Thoracic aorta (tissue), 2 donors: ENCODE data around the gene CHIT1. TPM values are rescaled to one million over a fixed set of nuclear protein-coding genes. Genes with fewer than 3 reads are reported as not detected.

ENCODE experiments used
- ATAC-seq: fragments of 150-250 bp; one replicate; pipeline ENCODE4 v1.8.0; 2017; ENCODE audit warnings: low read depth; ENCODE audit not compliant: insufficient number of reproducible peaks, low FRiP score
- DNase-seq: peaks from one replicate; pipeline ENCODE4 v3.0.0-alpha.2; 2020; ENCODE audit warnings: low spot score
- H3K27ac ChIP-seq, 2 donors: fragments of 200-600 bp; sonication (generic); 1 replicate in 1 of 2; 2 replicates in 1 of 2; pipeline ENCODE4 v1.5.1; 2016; ENCODE audit warnings: mild to moderate bottlenecking in 2 of 2, moderate library complexity in 2 of 2
- H3K27me3 ChIP-seq: fragments of 200-600 bp; sonication (generic); replicated peaks from 2 replicates; pipeline ENCODE4 v1.6.0; 2016; ENCODE audit warnings: mild to moderate bottlenecking; ENCODE audit not compliant: insufficient read depth
- H3K36me3 ChIP-seq: fragments of 200-600 bp; sonication (generic); one replicate; pipeline ENCODE4 v1.5.1; 2016
- H3K4me1 ChIP-seq, 2 donors: fragments of 200-600 bp; sonication (generic); 1 replicate in 1 of 2; 2 replicates in 1 of 2; pipeline versions ENCODE4 v1.5.1 to v1.6.0; 2016; ENCODE audit warnings: low read depth in 2 of 2, mild to moderate bottlenecking in 1 of 2; ENCODE audit not compliant: control insufficient read depth in 1 of 2
- H3K4me3 ChIP-seq: fragments of 200-600 bp; sonication (generic); 2 replicates; pipeline ENCODE4 v1.5.1; 2016; ENCODE audit warnings: mild to moderate bottlenecking
- H3K9me3 ChIP-seq: fragments of 200-600 bp; sonication (generic); 2 replicates; pipeline ENCODE4 v1.5.1; 2016
- CTCF ChIP-seq: fragments of 200-600 bp; sonication (generic); IDR thresholded peaks from one replicate; pipeline ENCODE4 v1.5.1; 2019; ENCODE audit warnings: antibody characterized with exemption
- total RNA-seq, 2 donors: library from RNA; depleted of rRNA; stranded (reverse); fragments of >200 nt; gene quantifications; one replicate each; pipeline versions ENCODE4 v1.1.0 to v1.2.3, GENCODE V29; 2016

CHIT1 gene
- total RNA-seq, 2 donors from 2014 or later = 0.14 to 0.41 TPM

DNA sequence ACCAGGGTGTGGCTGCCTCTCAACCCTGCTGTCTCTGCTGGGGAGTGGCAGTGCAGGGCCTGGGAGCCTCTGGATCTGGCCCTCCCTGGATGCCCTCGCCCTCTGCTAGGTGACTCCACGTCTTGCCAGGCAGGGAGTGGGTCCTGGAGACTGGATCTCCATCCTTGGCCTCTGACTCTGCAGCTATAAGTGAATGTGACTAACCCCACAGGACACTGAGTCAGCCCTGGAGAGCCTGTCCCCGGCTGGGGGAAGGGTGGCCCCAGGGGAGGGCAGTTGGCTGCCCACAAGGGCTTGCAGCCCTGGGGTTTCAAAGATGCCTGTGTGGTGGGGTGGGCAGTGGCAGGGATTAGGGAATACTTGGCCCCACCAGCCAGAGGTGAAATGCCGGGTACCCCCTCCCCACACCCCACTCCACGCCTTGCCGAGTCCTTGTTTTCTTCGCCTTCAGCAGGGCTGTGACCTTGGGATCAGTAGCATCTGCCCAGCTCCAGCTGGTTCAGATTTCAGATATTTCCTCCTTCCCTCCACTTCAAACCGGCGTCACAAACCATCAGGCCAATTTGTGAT, 51.9 kb downstream of the CHIT1 start:
- TF ChIP-seq CTCF = no peak
- Histone ChIP-seq H3K4me3 (no peak overlapping the region), H3K4me1 (no peaks in the 10 kb centered on the region), H3K27ac (no peak overlapping the region), H3K27me3 (no peaks in the 10 kb centered on the region), H3K36me3 (no peaks in the 10 kb centered on the region), H3K9me3 (no peaks in the 10 kb centered on the region)
- DNase-seq = no peak
- no peak for ATAC-seq

GRCh38 chr1:203177036-203177405, 52.5 kb downstream of the CHIT1 start:
- no peak for TF ChIP-seq CTCF
- no peak for ATAC-seq
- no peaks in the 10 kb centered on the region for H3K9me3 ChIP-seq
- H3K36me3 ChIP-seq = no peaks in the 10 kb centered on the region
- H3K27ac ChIP-seq = no peak overlapping the region
- no peak for DNase-seq
- H3K27me3 ChIP-seq = no peaks in the 10 kb centered on the region
- H3K4me3 ChIP-seq = no peak overlapping the region
- H3K4me1 ChIP-seq = no peaks in the 10 kb centered on the region

GRCh38 chr1:203176273-203177035, 53.0 kb downstream of the CHIT1 start:
- DNase-seq (no peak), ATAC-seq (no peak)
- H3K36me3 ChIP-seq = no peaks in the 10 kb centered on the region
- H3K4me1 ChIP-seq = no peaks in the 10 kb centered on the region
- no peak overlapping the region for H3K4me3 ChIP-seq
- no peak for TF ChIP-seq CTCF
- H3K27ac ChIP-seq = no peak overlapping the region
- H3K9me3 ChIP-seq = no peaks in the 10 kb centered on the region
- H3K27me3 ChIP-seq = no peaks in the 10 kb centered on the region

- H3K4me3 ChIP-seq = no peak overlapping the region
- H3K27ac ChIP-seq = no peak overlapping the region
- ATAC-seq (no peak), DNase-seq (no peak)
- H3K36me3 ChIP-seq = no peaks in the 10 kb centered on the region
- H3K4me1 ChIP-seq = no peaks in the 10 kb centered on the region
- H3K9me3 ChIP-seq = no peaks in the 10 kb centered on the region
- H3K27me3 ChIP-seq = no peaks in the 10 kb centered on the region
- no peak for TF ChIP-seq CTCF
Observed at GRCh38 chr1:203175827-203176241, 53.6 kb downstream of the CHIT1 start.

- DNase-seq (no peak), ATAC-seq (no peak)
- no peak for TF ChIP-seq CTCF
- no peak within 1 kb of the TSS for H3K27ac ChIP-seq
- H3K4me1 ChIP-seq = no peaks in the 10 kb centered on the region
- no peak within 1 kb of the TSS for H3K4me3 ChIP-seq
- no peaks in the 10 kb centered on the region for H3K9me3 ChIP-seq
- no peaks in the 10 kb centered on the region for H3K27me3 ChIP-seq
- no peaks in the 10 kb centered on the region for H3K36me3 ChIP-seq
Observed at GRCh38 chr1:203175237-203175826, 54.1 kb downstream of the CHIT1 start, which contains the start of gene MYBPH. Gene MYBPH, minus strand, starts transcription at chr1:203175826. Its CDS starts 71 bp downstream, at chr1:203175755.
